ENCODE results near the gene SPTY2D1.
"Not testable (repeated sequence)": the region's sequence is repeated elsewhere in the genome, so short reads cannot be mapped to it uniquely, and the experiment has no call there.

The SPTY2D1 gene

GRCh38 chr11:18617688-18618341, 16.3 kb downstream of the SPTY2D1 start:
- DNase-seq = peak; percentile 34

- no peak for DNase-seq
These were observed 18.3 kb downstream of the SPTY2D1 start for GRCh38 chr11:18615628-18616392.

GRCh38 chr11:18614667-18615066, 19.5 kb downstream of the SPTY2D1 start:
- no peak for DNase-seq

GRCh38 chr11:18612394-18612793, 21.7 kb downstream of the SPTY2D1 start:
- no peak for DNase-seq

- no peak for DNase-seq
These were observed 22.9 kb downstream of the SPTY2D1 start for GRCh38 chr11:18611196-18611595.

GRCh38 chr11:18608376-18608775, 25.8 kb downstream of the SPTY2D1 start:
- DNase-seq = no peak

GRCh38 chr11:18600915-18601569, 33.1 kb downstream of the SPTY2D1 start:
- DNase-seq = no peak

- DNase-seq = no peak
These were observed 34.4 kb downstream of the SPTY2D1 start, which contains the start of gene MISFA for GRCh38 chr11:18599739-18600230. MISFA (plus strand) TSS chr11:18599789; CDS start chr11:18599929, 140 bp downstream.

GRCh38 chr11:18594999-18595749, 39.0 kb downstream of the SPTY2D1 start:
- DNase-seq = no peak

GRCh38 chr11:18594088-18594487, 40.1 kb downstream of the SPTY2D1 start:
- DNase-seq = not testable (repeated sequence)

GRCh38 chr11:18590571-18590970, 43.6 kb downstream of the SPTY2D1 start:
- no peak for DNase-seq

GRCh38 chr11:18588297-18589252, 45.6 kb downstream of the SPTY2D1 start, which contains the start of gene UEVLD:
UEVLD (minus strand) TSS chr11:18588734; CDS start chr11:18588654, 80 bp downstream.
- peak; percentile 73 for DNase-seq

- DNase-seq = no peak
These were observed 52.3 kb downstream of the SPTY2D1 start for GRCh38 chr11:18581825-18582224.

GRCh38 chr11:18580113-18580766, 53.9 kb downstream of the SPTY2D1 start:
- no peak for DNase-seq

- no peak for DNase-seq
These were observed 55.1 kb downstream of the SPTY2D1 start for GRCh38 chr11:18578975-18579598.

GRCh38 chr11:18575361-18575760, 58.8 kb downstream of the SPTY2D1 start:
- no peak for DNase-seq

GRCh38 chr11:18567081-18567480, 67.1 kb downstream of the SPTY2D1 start:
- no peak for DNase-seq

- DNase-seq = no peak
These were observed 67.7 kb downstream of the SPTY2D1 start for GRCh38 chr11:18566406-18566805.

- DNase-seq = no peak
These were observed 70.0 kb downstream of the SPTY2D1 start for GRCh38 chr11:18564149-18564548.

GRCh38 chr11:18563090-18563730, 70.9 kb downstream of the SPTY2D1 start:
- DNase-seq = no peak

Measured in activated naive CD4-positive, alpha-beta T cell treated with Interleukin-2 at 50 U/mL for 16 hours (primary cell).